Kidney epithelial cell (primary cell): ENCODE data around the gene MIPOL1. TPM values are rescaled to one million over a fixed set of nuclear protein-coding genes. Genes with fewer than 3 reads are reported as not detected.

Experiments
- DNase-seq: peaks from one replicate; pipeline ENCODE4 v3.0.0-alpha.2; 2010; ENCODE audit warnings: low read depth
- H3K27me3 ChIP-seq: 2 replicates; pipeline ENCODE4 v1.6.0; 2011; ENCODE audit warnings: low read length; ENCODE audit not compliant: control insufficient read depth, insufficient read depth
- H3K36me3 ChIP-seq: 2 replicates; pipeline ENCODE4 v1.5.1; 2011; ENCODE audit warnings: low read length; ENCODE audit not compliant: control insufficient read depth, insufficient read depth
- H3K4me3 ChIP-seq: 2 replicates; pipeline ENCODE4 v1.5.1; 2011; ENCODE audit warnings: low read depth, mild to moderate bottlenecking, control low read depth, low read length
- CTCF ChIP-seq: IDR thresholded peaks from 2 replicates; pipeline ENCODE4 v1.5.1; 2011; ENCODE audit warnings: mild to moderate bottlenecking, moderate library complexity, low read length, control low read depth, inconsistent platforms; ENCODE audit not compliant: insufficient read depth, poor library complexity, severe bottlenecking
- total RNA-seq: library from RNA; depleted of rRNA; stranded (reverse); fragments of >200 nt; gene quantifications from 2 replicates; pipeline ENCODE4 v1.2.3, GENCODE V29; 2015

The MIPOL1 gene
- total RNA-seq, 1 donor from 2014 or later, result 7.1 TPM

GRCh38 chr14:37270629-37271028 lies 72.9 kb downstream of the MIPOL1 start:
- TF ChIP-seq CTCF, result no peak
- H3K4me3 ChIP-seq, result no peak overlapping the region
- H3K27me3 ChIP-seq, result no peaks in the 10 kb centered on the region
- no peaks in the 10 kb centered on the region for H3K36me3 ChIP-seq
- DNase-seq, result no peak

- TF ChIP-seq CTCF, result no peak
- H3K4me3 ChIP-seq, result no peak overlapping the region
- no peaks in the 10 kb centered on the region for H3K27me3 ChIP-seq
- DNase-seq, result no peak
- H3K36me3 ChIP-seq, result no peaks in the 10 kb centered on the region
These were observed 74.8 kb downstream of the MIPOL1 start for GRCh38 chr14:37272569-37272968.

GRCh38 chr14:37274652-37275051 lies 76.9 kb downstream of the MIPOL1 start:
- Histone ChIP-seq H3K4me3 (no peak overlapping the region), H3K27me3 (no peaks in the 10 kb centered on the region), H3K36me3 (no peaks in the 10 kb centered on the region)
- no peak for TF ChIP-seq CTCF
- DNase-seq, result no peak

GRCh38 chr14:37275963-37276362 lies 78.2 kb downstream of the MIPOL1 start:
- Histone ChIP-seq H3K27me3 (no peaks in the 10 kb centered on the region), H3K4me3 (no peak overlapping the region), H3K36me3 (no peaks in the 10 kb centered on the region)
- no peak for DNase-seq
- TF ChIP-seq CTCF, result no peak

GRCh38 chr14:37278636-37279538 lies 81.2 kb downstream of the MIPOL1 start:
- no peak overlapping the region for H3K4me3 ChIP-seq
- DNase-seq, result no peak
- no peaks in the 10 kb centered on the region for H3K36me3 ChIP-seq
- H3K27me3 ChIP-seq, result no peaks in the 10 kb centered on the region
- TF ChIP-seq CTCF, result no peak

DNA sequence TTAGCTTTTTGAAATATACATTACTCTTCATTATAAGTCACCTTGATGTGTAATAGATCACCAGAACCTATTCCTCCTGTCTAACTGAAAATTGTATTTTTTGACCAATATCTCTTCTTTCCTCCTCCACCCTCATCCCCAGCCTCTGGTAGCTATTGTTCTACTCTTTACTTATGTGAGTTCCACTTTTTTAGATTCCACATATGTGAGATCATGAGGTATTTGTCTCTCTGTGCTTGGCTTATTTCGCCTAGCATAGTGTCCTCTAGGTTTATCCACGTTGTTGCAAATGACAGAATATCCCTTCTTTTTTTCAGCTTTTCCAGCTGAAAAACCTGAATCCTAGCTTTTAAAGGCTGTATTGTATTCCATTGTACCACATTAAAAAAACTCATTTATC lies 82.1 kb downstream of the MIPOL1 start:
- Histone ChIP-seq H3K36me3 (no peaks in the 10 kb centered on the region), H3K4me3 (no peak overlapping the region), H3K27me3 (no peaks in the 10 kb centered on the region)
- TF ChIP-seq CTCF, result no peak
- DNase-seq, result no peak
